ENCODE data around the gene TNFRSF9.

TNFRSF9 gene

GRCh38 chr1:7878027-7878426 is 62.6 kb downstream of the TNFRSF9 start:
- no peak for FAIRE-seq
- no peak for DNase-seq (ENCODE audit: low spot score)

- no peak for FAIRE-seq
- DNase-seq (ENCODE audit: low spot score): no peak
Observed at GRCh38 chr1:7873801-7874795, 66.5 kb downstream of the TNFRSF9 start.

GRCh38 chr1:7871136-7871535 is 69.5 kb downstream of the TNFRSF9 start:
- no peak for DNase-seq (ENCODE audit: low spot score)
- FAIRE-seq: no peak

DNA sequence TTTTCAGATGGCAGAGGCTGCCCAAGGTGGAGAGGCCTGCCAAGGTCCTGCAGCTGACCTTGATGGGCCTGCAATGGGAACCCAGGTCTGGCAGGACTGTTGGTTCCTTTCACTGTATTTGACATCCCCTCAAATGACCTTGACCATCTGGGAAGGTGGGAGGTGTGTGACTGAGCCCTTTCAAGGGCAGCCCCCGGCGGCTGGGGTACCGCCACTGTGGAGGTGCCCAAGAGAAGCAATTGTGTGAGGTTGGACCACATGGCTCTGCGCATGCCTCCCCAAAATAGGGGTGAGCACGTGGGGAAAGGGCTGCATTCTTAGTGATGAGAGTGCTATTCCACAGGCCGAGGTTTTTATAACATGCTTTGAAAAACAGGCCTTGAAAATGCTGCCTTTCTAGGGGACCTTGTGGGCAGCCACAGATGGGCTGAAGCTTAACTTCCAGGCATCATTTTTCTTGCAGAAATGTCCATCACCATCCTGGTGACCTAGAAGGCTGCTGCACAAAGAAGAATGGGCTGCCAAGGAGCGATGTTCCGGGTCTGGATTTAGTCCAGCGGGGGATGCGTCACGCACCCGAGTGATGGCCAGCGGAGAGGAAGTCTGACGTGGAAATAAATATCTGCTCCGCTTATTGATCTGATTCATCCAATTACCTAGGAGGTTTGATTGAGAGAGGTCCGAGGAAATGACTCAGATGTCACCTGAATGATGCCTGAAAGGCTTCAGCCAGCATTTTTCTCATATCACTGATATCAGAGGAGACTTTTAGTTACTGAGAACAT is 71.3 kb downstream of the TNFRSF9 start:
- DNase-seq (ENCODE audit: low spot score): peak; percentile 65
- no peak for FAIRE-seq

DNA sequence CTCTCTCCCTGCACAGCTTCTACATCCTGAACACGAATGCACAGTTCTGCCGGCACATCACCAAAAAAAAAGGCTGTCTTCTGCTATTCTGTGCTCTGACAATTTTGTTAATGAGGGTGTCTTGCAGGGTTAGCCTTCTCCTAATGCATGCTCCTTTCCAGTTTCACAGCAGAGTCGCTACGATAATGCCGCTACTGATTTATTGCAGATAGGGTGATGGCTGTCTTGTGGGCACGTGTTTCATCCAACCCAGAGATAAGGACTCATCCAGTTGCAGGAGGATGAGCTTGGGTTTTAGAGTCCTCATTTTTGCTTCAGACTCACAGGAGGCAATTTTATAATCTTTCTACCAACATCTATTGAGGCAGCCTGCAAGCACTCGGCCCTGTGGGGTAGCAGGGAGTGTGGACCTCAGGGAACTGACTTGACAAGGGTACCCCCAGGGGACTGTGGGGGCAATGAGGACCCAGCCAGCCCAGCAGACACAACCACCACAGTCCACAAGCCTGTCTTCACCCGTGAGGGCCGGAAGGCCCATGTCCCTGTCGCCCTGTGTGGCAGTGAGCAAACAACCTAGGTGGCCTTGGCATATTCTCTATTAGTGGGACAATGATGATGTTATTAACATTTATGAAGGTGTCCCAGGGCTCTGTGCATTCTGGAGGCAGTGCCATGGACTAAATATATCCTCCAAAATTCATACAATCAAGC is 72.4 kb downstream of the TNFRSF9 start:
- DNase-seq (ENCODE audit: low spot score): no peak
- FAIRE-seq: no peak

- DNase-seq (ENCODE audit: low spot score) (no peak), FAIRE-seq (no peak)
Observed at GRCh38 chr1:7865978-7866377, 74.7 kb downstream of the TNFRSF9 start.

All from urothelium cell line (cell line).